H1 (cell line): ENCODE measurements around the gene SH2D1B. TPM values are rescaled to one million over a fixed set of nuclear protein-coding genes. Genes with fewer than 3 reads are reported as not detected.

Experiments used
- CBX8 ChIP-seq: fragments of 300-800, 300-1000 bp; sonication (generic); IDR thresholded peaks from 2 replicates; pipeline ENCODE4 v1.7.1; 2016; ENCODE audit warnings: low read depth, low read length, borderline replicate concordance
- JUND ChIP-seq: IDR thresholded peaks from 2 replicates; pipeline ENCODE4 v1.6.1; 2011; ENCODE audit warnings: mild to moderate bottlenecking, improper control_type of control experiment, low read length
- NANOG ChIP-seq: IDR thresholded peaks from 2 replicates; pipeline ENCODE4 v1.6.1; 2011; ENCODE audit warnings: low read length, low read depth, mild to moderate bottlenecking, inconsistent platforms; ENCODE audit not compliant: insufficient read depth, poor library complexity, severe bottlenecking
- TAF7 ChIP-seq: optimal IDR thresholded peaks from 2 replicates; pipeline ENCODE3; 2011; ENCODE audit warnings: low read depth, mild to moderate bottlenecking, inconsistent platforms, low read length, moderate library complexity, borderline replicate concordance
- polyA plus RNA-seq, 7 experiments: library from polyadenylated mRNA; depleted of rRNA in 3 of 7; stranded (reverse) in 5 of 7; unstranded in 2 of 7; fragments of >200 nt in 5 of 7; fragments of 200-250 nt in 2 of 7; gene quantifications; 1 replicate in 5 of 7; 2 replicates in 1 of 7; 4 replicates in 1 of 7; pipeline versions ENCODE4 v1.2.1 to v1.2.3, GENCODE V29; 2011 to 2013; ENCODE audit warnings: missing spikeins in 2 of 7, mixed read lengths in 2 of 7
- total RNA-seq: library from RNA; stranded (reverse); fragmentation: NEBNext Ultra II Directional; extraction: Animal tissue kit (Norgen Biotek cat#: 25700); gene quantifications from 2 replicates; pipeline ENCODE4 v1.2.1, GENCODE V29; 2021

Gene SH2D1B
- total and polyA plus RNA-seq, 2 of the 8 experiments (the other 6 are each of a cell fraction or from before 2014, with no cell fraction given) = not detected

DNA sequence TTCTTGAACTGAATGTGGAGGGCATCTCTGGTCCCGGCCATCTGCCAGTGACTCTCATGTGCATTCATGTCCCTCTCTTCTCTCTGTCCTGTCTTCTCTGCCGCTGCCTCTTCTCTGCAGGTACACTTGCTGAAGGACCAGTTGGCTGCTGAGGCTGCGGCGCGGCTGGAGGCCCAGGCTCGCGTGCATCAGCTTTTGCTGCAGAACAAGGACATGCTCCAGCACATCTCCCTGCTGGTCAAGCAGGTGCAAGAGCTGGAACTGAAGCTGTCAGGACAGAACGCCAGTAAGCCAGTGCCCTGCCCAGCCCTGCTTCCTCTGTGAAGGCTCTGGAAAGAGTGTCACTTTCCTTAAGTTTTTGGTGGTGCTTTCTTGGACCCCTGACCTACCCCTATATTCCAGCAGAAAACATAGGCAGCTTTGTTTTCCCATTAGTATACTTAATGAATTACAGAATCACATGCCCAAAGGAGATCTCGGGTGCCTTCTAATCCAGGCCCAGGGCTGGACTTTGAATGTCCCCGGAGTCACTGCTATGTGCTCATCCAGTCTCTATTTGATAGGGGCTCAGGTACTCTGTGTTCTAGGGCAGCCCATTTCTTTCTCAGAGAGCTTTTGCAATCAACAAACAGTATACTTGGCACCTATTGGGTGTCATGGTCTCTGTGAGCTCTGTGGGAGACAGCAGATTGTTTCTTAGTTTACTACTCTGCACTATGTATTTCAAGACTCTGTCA lies 46.5 kb downstream of the SH2D1B start (continued):
- no peak for TF ChIP-seq CBX8
- no peak for TF ChIP-seq JUND
- TF ChIP-seq NANOG = no peak
- no peak for TF ChIP-seq TAF7
- TF ChIP-seq, all 59 proteins: peak for 0
